ENCODE measurements around the gene ZNF618. TPM values are rescaled to one million over a fixed set of nuclear protein-coding genes. Genes with fewer than 3 reads are reported as not detected.
"Not testable (repeated sequence)": the region's sequence is repeated elsewhere in the genome, so short reads cannot be mapped to it uniquely, and the experiment has no call there.

The ZNF618 gene
- total RNA-seq, 1 donor from 2014 or later, result 51.5 TPM

- no peak for DNase-seq (ENCODE audit: extremely low spot score, unreplicated experiment)
- no peak overlapping the region for H3K4me3 Mint-ChIP-seq
- peak overlapping the region; percentile 46 for H3K27ac Mint-ChIP-seq
- H3K4me1 Mint-ChIP-seq (ENCODE audit: unreplicated experiment), result peaks cover 16% of the 10 kb centered on the region
- no peak for TF ChIP-seq CTCF (conservative IDR thresholded peaks at IDR 0.05)
- H3K27me3 Mint-ChIP-seq, result peaks cover 18% of the 10 kb centered on the region
- no peaks in the 10 kb centered on the region for H3K36me3 Mint-ChIP-seq
- no peaks in the 10 kb centered on the region for H3K9me3 Mint-ChIP-seq
Observed at GRCh38 chr9:114080773-114081440, 204.8 kb downstream of the ZNF618 start.

GRCh38 chr9:114081441-114082016, 205.4 kb downstream of the ZNF618 start:
- peak overlapping the region; percentile 46 for H3K27ac Mint-ChIP-seq
- no peak for DNase-seq (ENCODE audit: extremely low spot score, unreplicated experiment)

DNA sequence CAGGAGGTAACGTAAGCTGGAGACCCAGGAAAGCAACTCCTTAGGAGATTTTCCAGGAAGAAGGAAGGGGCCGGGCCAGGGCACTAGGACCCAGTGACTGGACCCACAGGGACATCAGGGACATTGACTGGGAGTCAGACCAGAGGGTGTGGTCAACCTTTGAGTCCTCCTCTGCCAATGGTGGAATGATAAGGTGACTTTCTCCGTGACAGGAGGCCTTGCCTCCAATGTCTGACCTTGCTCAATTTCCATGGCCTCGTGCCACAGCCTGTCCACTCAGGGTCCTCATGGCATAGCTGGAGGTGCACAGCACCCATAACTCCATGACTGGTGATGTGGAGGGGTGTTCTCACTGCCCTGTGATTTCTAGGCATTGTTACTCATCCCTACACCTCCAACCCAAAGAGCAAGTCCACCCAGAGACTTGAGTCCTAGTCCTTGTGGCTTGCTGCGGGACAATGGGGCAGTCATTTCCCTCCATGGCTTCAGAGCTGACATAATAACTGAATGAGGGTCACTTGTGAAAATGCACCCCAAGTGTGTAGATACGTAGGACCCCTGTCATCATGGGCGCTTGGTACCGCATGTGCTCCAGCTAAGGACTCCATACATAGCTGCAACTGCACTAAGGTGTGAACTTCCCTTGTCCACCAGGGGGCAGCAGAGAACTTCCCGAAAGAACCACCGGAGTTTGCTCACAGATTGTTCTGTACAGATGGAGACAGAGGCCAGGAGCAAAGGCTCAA, 206.1 kb downstream of the ZNF618 start:
- H3K4me1 Mint-ChIP-seq (ENCODE audit: unreplicated experiment), result peaks cover 16% of the 10 kb centered on the region
- peak; percentile 89 for TF ChIP-seq CTCF (conservative IDR thresholded peaks at IDR 0.05)
- peak overlapping the region; percentile 46 for H3K27ac Mint-ChIP-seq
- no peak overlapping the region for H3K4me3 Mint-ChIP-seq
- H3K27me3 Mint-ChIP-seq, result peaks cover 8% of the 10 kb centered on the region
- H3K9me3 Mint-ChIP-seq, result no peaks in the 10 kb centered on the region
- peak; percentile 88 for DNase-seq (ENCODE audit: extremely low spot score, unreplicated experiment)
- no peaks in the 10 kb centered on the region for H3K36me3 Mint-ChIP-seq

More at GRCh38 chr9:114081441-114082016, 205.4 kb downstream of the ZNF618 start:
- Mint-ChIP-seq H3K36me3 (no peaks in the 10 kb centered on the region), H3K4me1 (ENCODE audit: unreplicated experiment) (peaks cover 16% of the 10 kb centered on the region), H3K27me3 (peaks cover 13% of the 10 kb centered on the region), H3K9me3 (no peaks in the 10 kb centered on the region), H3K4me3 (no peak overlapping the region)
- TF ChIP-seq CTCF (conservative IDR thresholded peaks at IDR 0.05), result no peak

DNA sequence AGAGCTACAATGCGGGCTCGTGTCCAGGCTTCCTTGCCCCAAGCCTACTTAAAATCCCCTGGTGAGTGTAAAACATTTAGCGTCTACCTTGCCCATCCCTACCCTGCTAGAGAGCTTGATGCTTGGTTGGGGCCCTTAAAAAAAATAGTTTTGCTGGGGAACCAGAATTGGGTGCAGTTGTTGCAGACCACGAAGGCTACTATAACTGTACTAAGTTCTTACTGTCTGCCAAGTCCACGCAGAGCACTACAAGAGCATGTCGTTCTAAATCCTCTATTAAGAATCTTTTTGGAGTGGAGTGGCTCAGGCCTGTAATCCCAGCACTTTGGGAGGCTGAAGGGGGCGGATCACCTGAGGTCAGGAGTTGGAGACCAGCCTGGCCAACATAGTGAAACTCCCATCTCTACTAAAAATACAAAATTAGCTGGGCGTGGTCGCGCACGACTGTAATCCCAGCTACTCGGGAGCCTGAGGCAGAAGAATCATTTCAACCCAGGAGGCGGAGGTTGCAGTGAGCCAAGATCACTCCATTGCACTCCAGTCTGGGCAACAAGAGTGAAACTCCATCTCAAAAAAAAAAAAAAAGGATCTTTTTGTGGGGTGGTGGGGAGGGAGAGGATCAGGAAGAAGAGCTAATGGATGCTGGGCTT, 206.8 kb downstream of the ZNF618 start:
- not testable (repeated sequence) for H3K27me3 Mint-ChIP-seq; H3K36me3 Mint-ChIP-seq; H3K4me3 Mint-ChIP-seq; H3K9me3 Mint-ChIP-seq; DNase-seq (ENCODE audit: extremely low spot score, unreplicated experiment)
- Mint-ChIP-seq H3K4me1 (ENCODE audit: unreplicated experiment) (peaks cover 13% of the 10 kb centered on the region), H3K27ac (peak overlapping the region; percentile 44)

DNA sequence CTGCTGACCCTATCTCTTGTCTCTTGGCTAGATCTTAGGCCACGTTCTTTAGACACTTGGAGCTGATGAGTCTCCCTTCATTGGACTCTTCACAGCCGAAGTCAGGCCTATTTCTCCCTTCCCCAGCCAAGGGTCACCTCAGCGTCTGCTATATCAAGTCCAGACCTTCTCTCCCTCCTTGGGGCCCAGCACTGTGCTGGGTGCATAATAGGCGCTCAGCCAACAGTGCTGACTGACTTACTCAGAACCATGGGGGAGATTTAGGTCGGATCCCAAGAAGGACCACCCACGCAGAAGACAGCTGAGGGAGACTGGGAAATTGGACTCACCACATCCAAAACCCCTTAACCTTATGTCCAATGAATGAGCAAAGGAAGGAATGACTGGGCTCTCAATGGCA, 207.6 kb downstream of the ZNF618 start:
- Mint-ChIP-seq H3K36me3 (no peaks in the 10 kb centered on the region), H3K27ac (no peak overlapping the region), H3K4me3 (no peak overlapping the region), H3K27me3 (peaks cover 11% of the 10 kb centered on the region), H3K9me3 (no peaks in the 10 kb centered on the region), H3K4me1 (ENCODE audit: unreplicated experiment) (peaks cover 13% of the 10 kb centered on the region)
- peak; percentile 36 for DNase-seq (ENCODE audit: extremely low spot score, unreplicated experiment)
- no peak for TF ChIP-seq CTCF (conservative IDR thresholded peaks at IDR 0.05)

Data from type B pancreatic cell (in vitro differentiated cells).